A673 (cell line): Measurements from ENCODE around the gene RBP3.

Source experiments
- EZH2 ChIP-seq: fragments of 200-600 bp; sonication (generic); IDR thresholded peaks from 2 replicates; pipeline ENCODE4 v1.6.1; 2017; ENCODE audit warnings: borderline replicate concordance, low read depth, mild to moderate bottlenecking, mixed read lengths, antibody characterized with exemption, low read length; ENCODE audit not compliant: poor library complexity, severe bottlenecking
- TF ChIP-seq, protein P1 (sequence below): fragments of 300-800, 200-600 bp; sonication (generic); conservative IDR thresholded peaks from 2 replicates; pipeline ENCODE4 v1.5.1; 2017; ENCODE audit warnings: low read depth, mild to moderate bottlenecking, antibody characterized with exemption, low read length, moderate library complexity, mixed read lengths

DNA sequence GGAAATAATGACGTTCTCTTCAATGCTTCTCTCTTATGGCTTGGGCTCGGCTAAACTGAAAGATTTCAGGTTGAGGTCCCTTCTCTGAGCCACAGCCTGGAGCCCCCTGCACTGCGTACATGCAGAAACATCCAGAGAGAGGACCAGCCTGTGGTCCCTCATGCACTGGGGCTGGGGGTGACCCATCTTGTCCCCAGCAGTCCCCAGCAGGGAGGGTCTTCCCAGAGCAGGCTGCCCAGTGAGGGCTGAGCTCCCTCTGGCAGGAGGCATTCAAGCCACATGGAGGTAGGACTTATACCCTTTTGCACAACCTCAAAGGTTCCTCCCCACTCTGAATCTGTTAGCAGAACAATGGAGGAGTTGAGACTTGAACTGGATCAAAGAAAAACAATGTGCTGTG, 40.8 kb upstream of the RBP3 start:
- TF ChIP-seq EZH2: no peak
- TF ChIP-seq, protein P1, sequence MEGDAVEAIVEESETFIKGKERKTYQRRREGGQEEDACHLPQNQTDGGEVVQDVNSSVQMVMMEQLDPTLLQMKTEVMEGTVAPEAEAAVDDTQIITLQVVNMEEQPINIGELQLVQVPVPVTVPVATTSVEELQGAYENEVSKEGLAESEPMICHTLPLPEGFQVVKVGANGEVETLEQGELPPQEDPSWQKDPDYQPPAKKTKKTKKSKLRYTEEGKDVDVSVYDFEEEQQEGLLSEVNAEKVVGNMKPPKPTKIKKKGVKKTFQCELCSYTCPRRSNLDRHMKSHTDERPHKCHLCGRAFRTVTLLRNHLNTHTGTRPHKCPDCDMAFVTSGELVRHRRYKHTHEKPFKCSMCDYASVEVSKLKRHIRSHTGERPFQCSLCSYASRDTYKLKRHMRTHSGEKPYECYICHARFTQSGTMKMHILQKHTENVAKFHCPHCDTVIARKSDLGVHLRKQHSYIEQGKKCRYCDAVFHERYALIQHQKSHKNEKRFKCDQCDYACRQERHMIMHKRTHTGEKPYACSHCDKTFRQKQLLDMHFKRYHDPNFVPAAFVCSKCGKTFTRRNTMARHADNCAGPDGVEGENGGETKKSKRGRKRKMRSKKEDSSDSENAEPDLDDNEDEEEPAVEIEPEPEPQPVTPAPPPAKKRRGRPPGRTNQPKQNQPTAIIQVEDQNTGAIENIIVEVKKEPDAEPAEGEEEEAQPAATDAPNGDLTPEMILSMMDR: no peak
